ENCODE measurements around the gene ARL8B.

- no peak for TF ChIP-seq CTCF (IDR thresholded peaks at IDR 0.05; ENCODE audit: low read depth, low read length, missing input control)
- TF ChIP-seq GABPA (IDR thresholded peaks at IDR 0.05 in 1 of 2, conservative IDR thresholded peaks at IDR 0.05 in 1 of 2), result no peak
- no peak for TF ChIP-seq FOXA2 (IDR thresholded peaks at IDR 0.05)
Measured at GRCh38 chr3:5187156-5187919, 65.2 kb downstream of the ARL8B start, which contains the start of gene EDEM1.

Measured in liver (tissue), 3 donors.